Stimulated activated CD4-positive, alpha-beta T cell treated with anti-CD3 and anti-CD28 coated beads, Interleukin-15, amount 100 ng/mL, for 24 hours (primary cell): ENCODE data around the gene CISH.

Experiments
- DNase-seq: peaks from one replicate; pipeline ENCODE4 v3.0.0-alpha.2; 2020

Gene CISH, protein sequence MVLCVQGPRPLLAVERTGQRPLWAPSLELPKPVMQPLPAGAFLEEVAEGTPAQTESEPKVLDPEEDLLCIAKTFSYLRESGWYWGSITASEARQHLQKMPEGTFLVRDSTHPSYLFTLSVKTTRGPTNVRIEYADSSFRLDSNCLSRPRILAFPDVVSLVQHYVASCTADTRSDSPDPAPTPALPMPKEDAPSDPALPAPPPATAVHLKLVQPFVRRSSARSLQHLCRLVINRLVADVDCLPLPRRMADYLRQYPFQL

DNA sequence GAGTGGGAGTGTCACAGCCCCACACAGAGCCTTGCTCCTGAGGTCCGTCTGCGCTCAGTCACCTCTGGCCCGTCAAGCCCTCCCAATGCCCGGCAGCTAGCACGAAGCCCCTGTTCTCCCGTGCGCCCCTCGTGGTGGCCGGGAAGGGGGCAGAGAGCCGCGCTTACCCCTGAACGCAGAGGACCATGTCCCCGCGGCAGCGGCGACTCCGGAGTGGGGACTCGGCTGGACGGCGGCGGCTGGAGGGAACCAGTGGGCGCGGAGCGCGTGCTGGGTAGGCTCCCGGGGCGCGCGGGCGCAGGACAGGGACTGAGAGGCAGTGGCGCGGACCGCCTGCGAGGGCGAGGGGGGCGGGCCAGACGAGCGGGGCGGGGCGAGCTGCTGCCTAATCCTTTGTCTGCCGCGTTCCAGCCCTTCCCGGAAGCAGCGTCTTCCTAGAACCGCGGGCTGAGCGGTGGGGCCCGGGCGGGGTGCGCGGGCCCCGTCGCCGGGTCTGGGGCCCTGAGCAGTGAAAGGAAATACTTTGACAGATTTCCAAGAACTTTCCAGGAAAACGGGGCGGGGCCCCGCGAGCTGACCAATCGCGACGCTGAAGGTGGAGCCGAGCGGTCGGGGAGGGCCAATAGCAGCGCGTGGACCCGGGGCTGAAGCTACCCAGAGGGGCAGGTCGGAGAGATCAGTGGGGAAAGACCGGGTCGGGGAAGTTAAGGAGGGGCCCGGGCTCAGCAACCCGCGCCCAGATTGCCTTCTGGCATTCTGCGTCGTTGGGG is at the start of gene CISH:
CISH (minus strand) TSS at position 311 of the 770 bp plus-strand sequence; CDS start at position 187, 124 bp downstream.
- peak; percentile 99 for DNase-seq

DNA sequence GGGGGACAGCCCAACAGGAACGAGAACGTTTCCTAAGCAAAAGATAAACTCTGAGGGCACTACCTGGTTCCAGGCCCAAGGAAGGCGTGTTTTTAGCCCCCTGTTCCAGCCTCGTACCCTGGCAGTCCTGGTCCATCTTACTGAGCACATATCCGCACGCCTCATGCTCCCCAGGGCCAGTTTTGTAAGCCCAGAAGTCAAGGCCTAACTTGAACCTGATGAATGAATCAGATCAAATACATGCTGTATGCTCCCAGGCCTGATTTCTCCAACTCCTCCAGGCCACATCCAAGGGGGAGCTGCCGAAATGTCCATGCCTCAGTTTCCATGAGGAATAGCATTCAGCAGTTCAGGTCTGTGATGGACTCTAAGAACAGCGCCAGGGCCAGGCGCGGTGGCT is 48.8 kb upstream of the CISH start:
- no peak for DNase-seq

DNA sequence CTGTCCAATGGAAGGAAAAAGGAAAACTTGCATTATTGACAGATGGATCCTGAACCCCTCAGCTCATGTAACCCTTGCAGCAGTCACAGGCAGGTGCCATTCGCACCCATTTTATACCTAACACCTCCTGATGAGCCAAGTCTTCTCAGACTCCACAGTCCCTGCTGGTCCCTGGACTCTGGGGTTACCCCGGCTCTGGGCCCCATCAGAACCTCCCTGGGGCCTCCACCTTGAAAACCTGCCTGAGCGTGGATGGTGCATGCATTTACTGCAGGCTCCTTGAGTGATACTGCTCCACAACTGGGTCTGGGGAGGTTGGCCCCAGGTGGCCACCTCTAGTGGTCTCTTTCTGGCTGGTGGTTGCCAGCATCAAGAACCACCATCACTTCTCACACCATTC is 47.3 kb upstream of the CISH start:
- DNase-seq, result no peak

DNA sequence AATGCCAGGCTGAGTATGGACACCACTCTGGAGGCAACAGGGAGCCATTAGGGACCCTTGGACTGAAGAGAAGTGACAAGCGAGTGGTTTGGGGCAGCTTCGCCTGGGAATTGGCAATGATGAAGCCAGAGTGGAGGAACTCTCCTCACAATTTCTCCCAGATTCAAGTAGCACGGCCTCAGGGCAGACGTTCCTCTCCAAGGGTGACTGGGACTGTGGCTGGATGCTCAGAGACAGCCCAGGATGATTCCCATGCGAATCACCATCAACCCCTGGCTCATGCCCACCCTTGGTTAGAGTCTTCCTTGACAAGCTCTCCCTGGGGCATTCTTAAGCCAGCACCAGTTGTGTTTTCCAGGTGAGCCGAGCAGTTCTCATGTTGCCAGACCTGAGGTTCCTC is 46.8 kb upstream of the CISH start:
- DNase-seq, result no peak

DNA sequence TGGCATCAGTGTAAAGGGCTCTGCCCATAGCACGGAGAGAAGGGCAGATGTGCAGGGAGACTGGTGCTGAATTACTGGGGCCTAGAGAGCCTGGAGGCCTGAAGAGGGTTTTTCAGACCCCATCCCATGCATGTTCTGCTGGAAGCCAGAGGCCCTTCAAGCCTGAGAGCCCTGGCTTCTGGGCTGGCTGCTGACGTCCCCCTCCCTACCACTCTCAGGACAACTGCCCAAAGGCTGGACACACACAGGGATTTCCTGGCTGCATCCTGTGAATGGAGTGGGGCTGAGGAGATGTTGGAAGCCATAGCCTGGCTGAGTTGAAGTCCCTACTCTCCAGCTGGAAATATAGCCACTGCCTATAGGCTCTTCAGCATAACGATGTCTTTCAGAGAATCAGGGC is 46.2 kb upstream of the CISH start:
- DNase-seq, result no peak

DNA sequence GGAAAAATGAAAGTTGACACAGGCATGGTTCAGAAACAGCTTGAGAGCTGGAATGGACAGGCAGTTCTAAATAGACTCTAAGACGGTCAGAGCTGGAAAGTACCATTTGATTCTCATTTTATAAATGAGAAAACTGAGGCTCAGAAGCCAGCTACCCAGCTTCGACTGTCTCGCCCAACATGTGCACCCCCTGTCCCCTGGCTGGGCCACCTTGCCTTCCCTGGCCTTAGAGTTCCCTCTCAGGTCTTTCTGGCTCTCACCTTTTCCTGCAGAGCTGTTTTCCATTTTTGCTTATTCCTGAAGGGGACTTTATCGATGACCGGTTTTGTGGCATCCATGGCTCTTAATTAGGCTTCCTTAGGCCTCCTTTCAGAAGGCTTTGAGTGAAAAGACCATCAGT is 45.8 kb upstream of the CISH start:
- no peak for DNase-seq

DNA sequence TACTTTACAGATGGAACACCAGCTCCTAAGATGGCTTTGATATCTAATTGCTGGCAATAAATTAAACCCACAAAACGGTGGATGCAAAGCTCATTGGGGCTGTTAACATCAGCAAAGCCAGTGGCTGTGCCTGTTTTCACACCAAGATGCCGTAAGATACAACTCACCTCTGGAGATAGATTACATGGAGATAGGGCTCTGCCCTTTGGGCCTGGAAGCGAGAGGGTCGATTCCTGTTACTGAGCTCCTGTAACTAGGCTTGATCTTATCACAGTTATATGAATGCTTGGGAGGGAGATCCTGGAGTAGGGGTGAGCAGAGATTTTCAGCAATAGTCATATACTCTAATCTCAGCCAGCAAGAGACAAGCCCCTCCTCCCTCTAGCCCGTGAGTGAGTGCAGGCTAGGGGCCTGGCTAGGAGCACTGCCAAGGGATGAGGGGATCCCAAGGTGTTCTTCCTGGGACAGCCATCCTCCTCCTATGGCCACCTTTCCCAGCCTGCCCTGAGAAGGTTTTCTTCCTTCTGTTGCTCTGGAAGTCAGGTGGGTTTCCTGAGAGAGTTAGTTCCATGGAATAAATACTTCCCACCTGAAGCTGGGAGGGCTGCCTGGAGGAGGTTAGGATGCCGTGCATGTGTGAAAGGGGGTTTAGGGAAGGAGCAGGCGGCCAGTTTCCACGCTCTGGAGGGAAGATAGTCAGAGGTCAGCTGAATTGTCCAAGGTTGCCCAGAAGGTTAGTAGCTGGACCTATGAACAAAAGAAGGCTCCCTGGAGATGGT is 45.0 kb upstream of the CISH start:
- no peak for DNase-seq

DNA sequence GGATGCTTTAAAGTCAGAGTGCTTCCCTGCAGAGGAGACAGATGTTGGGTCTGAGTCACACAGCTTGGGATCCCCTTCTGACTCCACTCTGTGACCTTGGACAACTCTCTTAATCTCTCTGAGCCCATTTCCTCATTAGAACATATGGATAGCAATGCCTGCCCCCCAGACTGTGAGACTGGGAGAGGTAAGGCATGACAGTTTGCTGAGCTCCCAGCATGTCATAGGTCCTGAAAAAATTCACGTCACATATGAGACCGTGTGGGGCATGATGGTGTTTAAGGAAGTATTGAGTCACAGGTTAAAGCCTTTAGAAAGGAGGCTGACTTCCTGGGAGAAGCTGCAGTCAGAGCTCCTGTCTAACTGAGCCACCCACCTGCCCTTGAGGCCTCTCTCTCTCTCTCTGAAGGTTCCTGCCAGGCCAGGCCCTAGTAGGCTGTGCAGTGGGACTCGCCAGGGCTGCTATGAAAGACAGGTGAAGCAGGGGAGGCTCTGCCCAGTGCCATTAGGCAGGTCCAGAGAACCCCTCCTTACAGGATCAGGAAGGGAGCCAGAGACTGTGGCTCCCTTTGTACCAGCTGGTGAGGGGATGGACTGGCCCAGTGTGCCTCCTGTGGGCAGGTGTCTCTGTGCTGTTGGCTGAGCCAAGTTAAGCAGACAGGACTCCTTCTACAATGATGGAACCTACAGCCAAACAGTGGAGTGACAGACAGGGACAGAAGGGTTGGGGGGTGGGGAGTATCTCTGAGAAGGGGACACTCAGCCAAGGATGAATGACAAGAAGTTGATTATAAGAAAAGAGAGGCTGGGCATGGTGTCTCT is 43.6 kb upstream of the CISH start:
- peak; percentile 59 for DNase-seq

DNA sequence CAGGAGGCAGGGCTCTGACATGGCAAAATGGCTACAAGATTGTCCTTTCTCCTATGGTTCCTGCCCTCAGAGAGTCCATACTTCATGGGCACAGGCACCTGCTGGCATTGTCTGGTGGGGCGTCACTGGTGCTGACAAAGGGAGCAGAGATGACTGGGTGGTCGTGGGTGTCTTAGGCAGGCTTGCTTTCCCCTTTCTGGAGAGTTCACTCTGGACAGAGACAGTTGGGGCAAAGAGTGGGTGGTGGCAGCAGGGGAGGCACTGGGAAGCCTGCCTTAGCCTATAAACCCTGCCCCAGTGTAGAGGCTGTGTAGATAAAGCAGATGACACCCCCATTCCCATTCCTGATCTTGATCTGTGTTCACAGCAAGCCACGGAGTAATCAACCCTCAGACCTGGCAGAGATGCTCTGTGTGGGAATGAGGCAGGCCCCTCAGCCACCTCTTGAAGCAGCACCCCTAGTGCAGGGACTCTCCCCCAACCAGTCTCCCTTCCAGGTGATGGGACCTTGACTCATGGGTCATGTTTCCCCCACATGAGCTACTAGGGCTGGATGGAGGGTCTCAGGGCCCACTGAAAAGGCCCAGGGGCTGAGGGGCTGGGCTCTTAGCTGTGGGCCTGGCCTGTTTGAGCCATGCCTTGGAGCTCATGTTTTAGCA is 42.5 kb upstream of the CISH start:
- DNase-seq, result no peak

DNA sequence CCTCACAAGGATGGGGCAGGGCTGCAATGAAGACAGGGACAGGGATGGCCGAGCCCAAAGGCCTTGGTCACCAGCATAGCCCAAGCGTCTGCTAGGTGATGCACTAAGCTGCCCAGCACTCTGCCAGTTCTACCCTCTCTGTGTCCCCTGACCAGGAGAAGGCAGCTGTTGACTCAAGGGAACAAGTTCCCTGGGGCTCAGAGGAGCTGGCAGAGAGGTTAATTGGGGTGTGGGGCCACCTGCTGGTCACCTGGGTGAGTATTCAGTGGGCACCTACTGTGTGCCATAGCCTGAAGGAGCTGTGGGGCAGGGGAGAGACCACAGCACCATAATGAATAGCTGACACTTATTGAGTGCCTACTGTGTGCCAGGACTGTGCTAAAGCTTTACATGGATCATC is 41.1 kb upstream of the CISH start:
- peak; percentile 71 for DNase-seq

DNA sequence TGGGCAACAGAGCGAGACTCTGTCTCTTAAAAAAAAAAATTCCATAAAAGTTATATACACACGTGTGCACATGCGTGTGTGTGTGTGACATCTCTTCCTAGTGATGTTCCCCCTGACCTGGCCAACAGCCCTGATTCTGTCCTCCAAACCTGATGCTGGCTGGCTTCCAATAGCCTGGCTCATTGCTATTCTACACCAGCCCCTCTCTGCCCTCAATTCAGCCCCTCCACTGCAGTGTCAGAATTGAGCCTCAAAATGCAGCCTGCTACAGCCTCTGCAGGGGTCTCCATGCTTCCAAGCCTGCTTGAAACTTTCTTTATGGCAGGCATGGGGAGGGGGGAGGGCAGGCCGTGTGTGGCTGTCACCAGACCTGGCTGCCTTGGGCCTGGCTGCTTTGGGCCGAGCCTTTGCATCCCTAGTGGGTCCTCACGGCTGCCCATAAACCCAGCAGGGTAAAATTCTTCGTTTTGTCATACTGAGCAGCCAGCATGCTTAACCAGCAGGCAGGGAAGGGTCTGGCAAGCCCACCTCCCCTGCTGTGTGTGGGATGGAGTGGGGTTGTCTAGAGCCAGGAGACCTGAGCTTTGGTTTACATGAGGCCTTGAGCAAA is 40.5 kb upstream of the CISH start:
- no peak for DNase-seq

DNA sequence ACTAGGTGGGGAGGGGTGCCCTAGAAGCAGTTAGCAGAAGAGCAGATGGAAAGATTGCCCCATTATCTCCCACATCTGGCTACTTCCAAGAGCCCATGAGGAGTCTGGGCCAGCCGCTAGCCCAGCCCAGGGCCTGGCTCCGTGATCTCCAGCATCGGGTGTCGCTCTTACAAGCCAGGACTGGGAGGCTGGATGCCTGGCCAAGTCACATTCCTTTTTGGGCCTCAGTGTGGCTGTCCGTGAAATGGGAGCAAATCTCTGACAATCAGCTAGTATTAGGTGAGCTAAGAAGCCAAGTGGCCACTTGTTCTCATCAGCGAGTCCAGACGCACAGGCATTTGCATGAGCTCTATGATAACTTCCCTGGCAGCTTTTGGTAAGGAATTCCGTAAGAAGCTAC is 39.9 kb upstream of the CISH start:
- no peak for DNase-seq

DNA sequence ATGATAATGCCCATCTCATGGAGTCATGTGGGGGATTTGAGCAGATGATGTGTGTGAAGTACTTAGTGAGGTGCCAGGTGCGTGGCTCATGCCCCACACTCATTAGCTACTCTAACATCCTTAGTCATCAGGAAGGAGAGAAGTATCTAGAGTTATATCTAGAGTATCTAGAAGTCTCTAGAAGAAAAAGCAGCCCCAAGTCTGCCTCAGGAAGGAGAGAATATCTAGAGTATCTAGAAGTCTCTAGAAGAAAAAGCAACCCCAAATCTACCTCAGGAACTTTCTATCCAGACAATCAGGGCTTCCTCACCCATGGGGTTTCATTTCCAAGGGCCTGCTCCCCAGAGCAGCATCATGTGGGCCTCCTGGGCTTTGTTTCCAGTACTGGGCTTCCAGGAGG is 38.4 kb upstream of the CISH start:
- no peak for DNase-seq

DNA sequence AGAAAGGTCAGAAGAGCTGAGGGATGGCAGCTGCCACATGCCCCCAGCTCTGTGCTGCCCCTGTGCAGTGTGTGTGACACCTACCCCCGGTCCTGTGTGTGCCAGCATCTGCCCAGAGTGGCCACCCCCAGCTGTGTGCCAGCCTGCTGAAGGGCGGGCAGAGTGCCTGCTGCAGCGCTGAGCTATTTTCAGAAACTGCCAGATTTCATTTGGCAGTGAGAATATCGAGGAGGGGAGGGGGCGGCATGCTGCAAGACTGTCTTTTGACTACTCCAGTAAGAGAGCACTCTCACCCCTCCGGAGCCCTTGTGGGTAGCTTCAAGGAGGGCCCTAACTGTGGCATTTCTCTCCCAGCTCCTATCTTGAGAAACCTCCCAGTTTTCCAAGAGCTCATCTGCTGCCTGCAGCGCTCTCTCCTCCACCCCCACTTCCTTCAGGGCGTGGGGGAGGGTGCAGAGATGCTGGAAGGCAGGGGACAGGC is 37.9 kb upstream of the CISH start:
- DNase-seq, result no peak

DNA sequence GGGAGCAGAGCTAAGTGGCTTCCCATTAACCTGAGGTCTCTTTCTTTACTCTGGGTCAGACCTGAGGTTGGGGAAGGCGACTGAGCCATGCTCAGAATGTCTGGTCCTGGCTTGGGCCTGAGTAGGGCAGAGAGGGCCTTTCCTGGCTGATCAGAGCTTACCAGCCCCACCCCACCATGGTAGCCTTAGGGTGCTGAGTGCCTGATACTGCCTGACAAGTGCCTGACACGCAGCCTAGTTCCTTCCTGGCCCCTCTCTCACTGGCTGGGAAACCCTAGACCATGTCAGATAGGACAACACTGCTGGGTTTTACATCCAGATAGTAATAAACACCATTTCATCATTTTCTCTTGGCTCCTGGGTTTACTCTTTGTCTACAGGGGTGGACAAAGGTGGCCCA is 37.4 kb upstream of the CISH start:
- DNase-seq, result no peak

DNA sequence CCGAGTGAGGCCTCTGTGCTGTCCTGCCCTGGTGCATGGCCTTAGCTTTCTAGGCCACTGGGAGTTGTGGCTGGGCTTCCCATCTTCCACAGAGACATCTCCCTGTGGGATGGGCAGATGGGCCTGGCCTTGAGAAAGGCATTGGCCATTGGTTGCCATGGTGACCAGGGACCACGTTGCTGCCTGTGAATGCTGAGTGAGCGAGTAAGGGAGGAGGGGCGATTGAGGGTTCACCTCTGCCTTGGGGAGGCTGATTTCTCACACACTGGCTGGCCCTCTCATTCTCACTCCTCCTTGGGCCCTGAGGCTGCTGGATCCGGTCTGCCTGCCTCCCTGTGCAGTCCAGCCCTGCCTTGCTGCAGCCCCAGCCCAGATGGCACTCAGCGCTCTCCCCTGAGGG is 36.7 kb upstream of the CISH start:
- DNase-seq, result no peak

DNA sequence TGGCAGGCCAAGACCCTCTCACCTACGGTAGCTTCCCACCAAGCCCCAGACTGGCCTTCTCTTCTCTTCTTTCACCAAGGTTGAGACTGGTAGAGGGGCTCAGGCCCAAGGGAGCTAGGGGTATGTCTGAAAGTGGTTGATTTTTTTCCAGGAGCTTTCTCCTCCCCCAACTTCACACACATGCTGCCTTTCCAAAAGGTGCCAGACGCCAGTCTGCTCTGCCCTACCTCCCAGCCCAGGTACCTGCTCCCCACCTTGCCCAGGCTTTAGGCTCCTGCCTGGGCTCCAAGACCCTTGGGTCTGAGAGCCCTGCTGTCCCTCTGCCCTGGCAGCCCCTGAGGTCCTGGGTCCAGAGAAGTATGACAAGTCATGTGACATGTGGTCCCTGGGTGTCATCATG is 33.8 kb upstream of the CISH start:
- no peak for DNase-seq

DNA sequence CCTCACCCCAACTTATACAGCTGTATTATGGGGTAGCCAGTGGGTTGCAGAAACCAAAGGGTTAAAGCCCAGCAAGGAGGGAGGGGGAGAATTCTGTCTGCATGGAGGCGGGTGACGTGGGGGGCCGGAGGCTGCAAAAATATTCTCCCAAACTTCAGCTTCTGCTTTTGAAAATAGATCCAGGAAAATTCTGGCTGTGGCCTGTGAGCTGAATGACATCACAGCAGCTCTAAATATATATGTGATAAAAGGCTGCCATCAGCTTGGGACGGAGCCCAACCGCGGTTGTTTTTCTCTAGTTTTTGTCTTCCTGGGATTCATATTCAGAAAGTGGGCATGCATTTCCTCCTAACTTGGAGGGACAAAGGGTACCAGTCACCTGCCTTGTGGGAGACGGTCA is 33.0 kb upstream of the CISH start:
- no peak for DNase-seq

DNA sequence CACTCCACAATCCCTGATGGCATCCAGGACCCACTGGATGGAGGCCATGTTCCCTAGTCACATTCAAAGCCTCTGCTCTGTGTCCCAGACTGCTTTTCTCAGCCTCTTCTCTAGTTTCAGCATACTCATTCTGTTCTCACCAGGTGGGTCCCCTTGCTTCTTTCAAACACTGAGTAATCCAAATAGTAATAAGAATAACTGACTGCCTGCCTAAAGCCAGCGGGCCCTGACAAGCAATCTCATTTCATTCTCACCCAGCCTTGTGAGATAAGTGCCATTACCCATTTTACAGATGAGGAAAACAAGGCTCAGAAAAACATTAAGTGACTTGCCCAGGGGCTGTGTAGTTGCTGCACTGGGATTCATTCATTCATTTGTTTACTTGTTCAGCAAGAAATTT is 30.8 kb upstream of the CISH start:
- no peak for DNase-seq

DNA sequence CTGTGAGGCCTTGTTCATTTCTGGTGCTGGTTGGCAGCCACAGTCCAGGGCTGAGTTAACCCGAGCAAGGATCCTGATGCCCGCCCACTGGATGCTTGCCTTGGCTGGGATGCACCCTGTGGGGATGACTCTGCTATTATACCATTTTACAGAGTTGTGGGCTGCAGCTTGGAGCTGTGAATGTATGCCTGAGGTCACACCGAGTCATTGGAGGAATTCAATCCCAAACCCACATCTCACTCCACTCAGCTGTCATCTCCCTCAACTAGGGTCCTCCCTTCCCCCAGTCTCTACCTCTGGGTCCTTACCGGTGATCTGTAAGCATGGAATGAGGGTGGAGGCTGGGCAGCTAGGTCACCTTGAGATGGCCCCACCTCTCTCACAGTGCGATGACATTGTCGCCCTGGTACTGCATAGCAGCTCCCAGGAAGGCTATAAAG is 27.5 kb upstream of the CISH start:
- no peak for DNase-seq

DNA sequence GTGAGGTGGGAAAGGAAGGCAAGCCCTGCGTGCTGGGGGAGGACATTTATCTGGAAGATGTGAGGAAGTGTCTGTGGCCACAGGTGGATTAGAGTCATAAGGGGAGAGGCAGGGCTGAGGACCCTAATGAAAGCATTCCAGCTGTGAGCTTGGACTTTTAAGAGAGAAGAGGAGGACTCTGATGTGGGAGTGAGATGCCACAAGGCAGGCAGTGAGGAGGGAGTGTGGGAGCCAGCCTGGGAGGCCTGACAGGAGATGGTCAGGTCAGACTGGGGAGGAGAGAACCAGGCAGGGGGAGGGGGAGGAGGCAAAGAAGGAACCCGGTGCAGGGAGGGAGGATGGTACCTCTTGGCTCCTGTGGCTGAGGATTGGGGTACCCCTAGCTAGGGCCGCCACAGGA is 26.4 kb upstream of the CISH start:
- no peak for DNase-seq

DNA sequence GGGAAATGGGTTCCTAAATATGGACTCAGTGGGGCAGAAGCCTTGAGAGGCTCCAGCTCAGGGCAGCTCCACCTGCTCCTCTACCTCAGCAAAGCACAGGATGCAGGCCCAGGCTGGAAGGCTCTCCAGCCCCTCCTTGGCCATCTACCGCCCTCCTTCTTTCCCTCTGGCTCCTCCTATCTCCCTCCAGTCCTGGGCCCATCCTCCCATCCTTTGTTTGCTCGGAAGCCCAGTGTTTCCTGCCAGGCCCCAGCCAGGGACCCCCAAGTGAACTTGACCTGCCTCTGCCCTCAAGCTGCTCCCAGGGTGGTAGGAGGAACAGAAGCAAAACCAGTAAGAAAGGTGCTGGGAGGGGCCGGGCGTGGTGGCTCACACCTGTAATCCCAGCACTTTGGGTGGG is 25.4 kb upstream of the CISH start:
- DNase-seq, result no peak
